NCI-H2081 (cell line): ENCODE data around the gene DYNC1H1.

Experiments used
- DNase-seq, 2 experiments: peaks; one replicate each; lab custom pipeline; 2025; lab: John Stamatoyannopoulos, UW

DYNC1H1 gene

DNA sequence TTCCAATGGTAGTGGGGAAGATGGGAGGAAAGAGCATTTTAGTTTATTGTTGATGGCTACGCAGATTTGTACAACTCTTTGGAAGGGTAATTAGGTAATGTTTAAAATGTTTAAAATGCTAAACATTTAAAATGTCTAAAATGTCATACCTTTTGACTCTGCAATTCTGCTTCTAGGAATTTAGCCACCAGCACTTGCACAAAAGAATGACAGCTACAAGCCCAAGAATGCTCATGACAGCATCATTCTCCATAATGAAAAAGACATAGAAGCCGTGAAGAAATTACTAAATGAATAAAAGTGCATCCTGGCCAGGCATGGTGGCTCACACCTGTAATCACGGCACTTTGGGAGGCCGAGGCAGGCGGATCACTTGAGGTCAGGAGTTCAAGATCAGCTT lies 19.9 kb upstream of the DYNC1H1 start:
- no peak for DNase-seq

DNA sequence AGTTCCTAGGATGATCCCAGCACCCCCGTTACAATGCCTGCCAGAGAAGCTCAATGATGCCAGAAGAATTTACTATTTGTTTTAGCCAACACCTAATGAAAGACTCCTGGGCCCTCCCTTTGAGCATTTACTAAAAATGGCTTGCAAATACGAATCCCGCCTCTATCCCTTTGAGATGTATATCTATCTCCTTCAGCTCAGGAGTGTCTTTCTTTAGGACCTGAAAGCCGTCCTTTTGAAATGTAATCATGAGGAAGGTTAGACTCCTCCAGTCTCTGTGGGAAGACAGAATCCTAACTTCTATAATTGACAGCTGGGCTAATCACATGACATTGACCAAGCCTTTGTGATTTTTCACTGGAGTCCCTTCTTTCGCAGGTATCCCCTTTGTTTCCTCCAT lies 19.2 kb upstream of the DYNC1H1 start:
- no peak for DNase-seq

DNA sequence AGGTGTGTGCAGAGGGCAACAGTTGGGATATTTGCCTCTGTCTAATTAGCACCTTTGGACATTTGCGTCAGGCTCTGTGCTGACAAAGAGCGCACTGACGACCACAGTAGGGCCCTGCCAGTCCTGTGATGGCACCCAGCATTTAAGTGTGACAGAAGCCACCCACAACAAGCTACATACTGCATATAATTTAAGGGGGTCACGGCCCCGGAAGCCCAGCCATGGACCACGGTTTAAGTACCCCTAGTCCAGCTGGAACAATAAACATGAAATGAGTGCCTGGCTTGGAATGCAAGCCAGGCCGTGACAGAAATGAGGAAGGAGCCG lies 16.8 kb upstream of the DYNC1H1 start:
- DNase-seq, result peak in 1 of 2 experiments; percentile 52

DNA sequence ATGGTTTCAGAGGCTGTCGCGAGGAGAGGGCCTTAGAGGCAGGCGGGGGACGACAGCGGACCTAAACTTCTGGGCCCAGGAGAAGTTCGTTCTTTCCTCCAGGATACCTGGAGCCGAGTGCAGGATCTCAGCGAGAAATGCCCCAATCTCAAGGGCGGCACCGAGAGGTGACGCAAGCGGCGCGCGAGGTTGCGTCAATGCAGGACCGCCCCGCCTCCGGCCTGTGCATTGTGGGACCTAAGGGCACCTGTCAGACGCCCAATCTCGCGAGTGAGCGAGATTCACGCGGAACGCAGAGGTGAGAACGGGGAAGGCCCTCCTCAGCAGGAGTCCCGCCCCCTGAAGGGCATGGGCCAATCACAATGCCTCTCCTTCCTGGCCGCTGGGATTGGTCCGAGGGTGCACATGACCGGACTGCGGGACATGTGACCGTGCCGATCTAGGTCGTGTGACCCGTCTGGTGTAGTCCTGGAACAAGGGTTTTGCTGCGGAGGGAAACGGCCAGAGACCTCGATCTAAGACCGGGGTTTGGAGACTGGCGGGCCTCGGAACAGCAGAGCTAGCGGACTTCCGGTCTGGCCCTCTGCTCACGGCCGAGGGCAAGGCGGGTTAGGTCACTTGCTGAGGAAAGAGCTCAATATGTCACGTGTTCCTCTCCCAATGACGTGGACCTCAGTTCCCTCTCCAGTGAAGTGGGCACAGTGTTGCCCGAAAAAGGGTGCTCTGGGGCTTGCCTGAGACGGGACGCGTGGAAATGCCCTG lies 16.3 kb upstream of the DYNC1H1 start:
- DNase-seq, result peak; percentile 100

DNA sequence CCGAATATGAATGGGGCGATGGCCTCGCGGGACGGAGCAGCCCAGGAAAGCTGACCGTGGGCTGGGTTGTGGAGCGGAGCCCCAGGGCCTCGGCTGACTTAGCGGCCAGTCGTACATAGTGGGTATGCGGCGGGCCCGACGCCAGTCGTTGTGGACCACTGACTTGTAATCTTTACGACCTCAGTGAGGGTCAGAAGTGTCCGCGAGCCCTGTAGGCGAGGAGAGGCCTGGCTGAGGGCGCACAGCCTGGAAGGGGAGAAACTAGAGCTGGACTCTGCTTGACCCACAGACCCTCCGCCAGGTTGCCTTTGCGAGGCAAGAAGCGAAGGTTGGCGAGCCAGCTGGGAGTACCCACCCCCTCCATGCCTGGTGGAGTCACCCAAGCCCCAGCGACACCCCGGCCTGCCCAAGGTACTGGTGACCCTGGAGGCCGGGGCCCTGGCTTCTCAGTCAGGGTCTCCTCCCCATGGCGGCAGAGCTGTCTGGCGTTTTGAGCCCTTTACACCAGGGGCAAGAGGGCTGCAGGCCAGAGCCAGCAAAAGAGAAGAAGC lies 15.6 kb upstream of the DYNC1H1 start:
- DNase-seq, result no peak

DNA sequence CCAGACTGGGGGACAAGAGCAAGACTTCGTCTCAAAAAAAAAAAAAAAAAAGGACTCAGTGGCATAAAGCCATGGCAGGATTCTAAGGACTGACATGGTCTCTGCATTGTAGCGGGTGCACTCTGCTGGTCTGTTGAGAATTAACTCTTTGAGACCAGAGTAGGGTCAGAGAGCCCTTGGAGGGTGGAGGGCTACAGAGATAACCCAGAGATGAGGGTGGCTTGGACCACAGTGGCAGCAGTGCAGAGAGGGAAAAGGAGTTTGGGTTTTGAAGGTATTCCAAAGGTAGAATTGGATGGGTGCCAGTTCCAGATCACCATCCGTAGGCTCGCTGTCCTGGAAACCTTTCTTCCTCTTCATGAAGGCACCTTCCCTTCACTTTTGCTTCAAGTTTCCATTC lies 14.3 kb upstream of the DYNC1H1 start:
- DNase-seq, result no peak

DNA sequence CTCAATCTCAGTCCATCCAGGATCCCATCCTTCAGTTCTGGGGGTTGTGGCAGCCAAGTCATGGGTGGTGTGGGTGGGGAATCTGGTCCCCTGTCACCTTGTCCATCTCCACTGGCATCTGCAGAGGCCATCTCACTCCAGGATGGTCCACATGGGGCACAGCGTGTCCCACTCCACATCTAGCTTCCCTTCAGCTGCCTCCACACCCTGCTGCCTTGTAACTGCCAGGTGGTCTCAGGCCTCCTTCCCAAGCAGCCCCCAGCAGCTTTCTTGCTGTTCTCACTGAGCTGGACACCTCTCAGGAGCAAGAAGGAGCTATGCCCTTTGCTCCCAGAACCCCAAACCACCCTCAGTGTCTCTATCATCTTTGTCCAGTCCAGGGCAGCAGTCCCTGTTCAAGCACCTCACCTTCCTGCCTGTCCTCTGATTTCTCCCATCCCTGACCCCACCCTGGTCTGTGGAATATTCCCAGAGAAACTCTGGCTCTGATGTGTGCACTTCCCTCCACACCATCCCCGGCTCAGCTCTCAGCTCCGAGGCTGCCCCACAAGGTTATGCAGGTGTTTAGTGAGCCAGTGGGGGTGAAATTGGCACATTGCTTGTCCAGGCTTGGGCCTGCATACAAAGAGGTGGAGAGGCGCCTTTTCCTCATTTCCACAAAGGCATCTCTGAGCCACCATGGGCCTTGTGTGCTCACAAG lies 13.7 kb upstream of the DYNC1H1 start:
- no peak for DNase-seq

DNA sequence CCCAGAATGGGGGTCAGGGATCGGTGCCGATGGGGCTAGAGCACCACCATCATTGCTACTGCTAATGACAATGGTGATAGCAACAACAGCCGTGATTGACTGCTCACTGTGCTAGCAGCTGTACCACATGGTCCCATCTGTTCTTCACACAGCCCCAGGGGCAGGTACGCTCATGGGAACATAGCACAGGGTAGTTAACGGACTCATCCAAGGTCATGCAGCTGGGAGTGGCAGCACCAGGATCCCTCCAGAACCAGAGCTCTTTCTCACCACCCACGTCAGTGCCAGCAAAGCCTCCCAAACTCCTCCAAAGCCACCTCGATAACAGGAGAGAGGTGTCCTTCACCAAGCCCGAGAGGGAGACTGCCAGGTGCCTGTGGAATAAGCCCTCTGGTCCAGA lies 11.2 kb upstream of the DYNC1H1 start:
- DNase-seq, result no peak

DNA sequence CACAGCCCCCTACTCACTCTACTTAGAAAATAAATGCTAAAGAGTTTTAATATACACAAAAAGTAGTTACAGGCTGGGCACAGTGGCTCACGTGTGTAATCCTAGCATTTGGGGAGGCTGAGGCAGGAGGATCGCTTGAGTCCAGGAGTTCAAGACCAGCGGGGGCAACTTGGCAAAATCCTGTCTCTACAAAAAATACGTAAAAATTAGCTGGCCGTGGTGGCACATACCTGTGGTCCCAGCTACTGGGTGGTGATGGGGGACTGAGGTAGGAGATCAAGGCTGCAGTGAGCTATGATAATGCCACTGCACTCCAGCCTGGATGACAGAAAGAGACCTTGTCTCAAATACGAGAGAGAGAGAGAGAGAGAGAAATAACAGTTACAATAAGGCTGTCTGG lies 9.9 kb upstream of the DYNC1H1 start:
- DNase-seq, result no peak

DNA sequence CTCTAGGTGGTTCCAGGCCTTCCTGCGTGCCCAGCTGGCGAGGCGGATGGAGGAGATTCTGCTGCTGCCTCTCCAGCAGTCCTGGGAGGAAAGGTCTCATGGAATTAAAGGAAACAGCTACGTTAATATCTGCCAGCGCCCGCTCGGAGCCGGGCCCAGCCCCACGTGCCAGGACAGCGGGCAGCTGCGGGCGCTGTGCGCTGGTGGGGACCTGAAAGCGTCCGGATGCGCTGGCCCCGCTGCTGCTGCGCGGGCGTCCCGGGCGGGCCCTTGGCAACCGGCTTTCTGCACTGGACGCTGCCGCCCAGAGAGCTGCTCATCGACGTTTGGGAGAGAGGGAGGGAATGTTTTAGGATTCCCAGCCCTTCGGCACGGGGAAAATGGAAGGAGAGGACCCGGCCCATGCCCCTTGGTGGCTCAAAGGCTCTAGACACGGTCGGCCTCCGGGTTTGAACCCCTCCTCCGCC lies 8.6 kb upstream of the DYNC1H1 start:
- no peak for DNase-seq

DNA sequence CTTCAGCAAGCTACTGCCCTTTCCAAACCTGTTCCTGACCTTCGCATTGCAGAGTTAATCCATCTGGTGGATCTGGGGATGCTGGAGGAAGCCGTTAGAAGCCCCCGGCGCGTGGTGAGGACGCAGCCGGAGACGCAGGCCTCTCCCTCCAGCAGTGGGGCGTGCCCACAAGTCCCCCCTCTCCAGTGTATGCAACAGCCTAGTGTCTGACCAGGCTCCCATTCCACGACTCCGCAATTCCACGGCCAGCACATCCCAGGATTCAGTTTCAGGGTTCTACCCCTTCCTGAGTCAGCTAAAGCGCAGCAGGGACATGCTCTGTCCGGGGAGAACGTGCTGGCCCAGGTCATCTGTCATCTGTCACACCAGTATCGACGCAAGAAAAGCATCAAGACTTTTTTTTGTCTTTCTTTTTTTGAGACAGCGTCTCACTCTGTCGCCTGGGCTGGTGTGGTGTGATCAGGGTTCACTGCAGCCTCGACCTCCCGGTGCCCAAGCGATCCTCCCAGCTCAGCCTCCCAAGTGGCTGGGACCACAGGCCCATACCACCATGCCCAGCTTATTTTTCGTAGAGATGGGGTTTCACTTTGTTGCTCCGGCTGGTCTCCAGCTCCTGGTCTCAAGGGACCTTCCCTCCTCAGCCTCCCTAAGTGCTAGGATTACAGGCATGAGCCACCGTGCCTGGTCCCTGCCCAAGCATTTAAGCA lies 8.0 kb upstream of the DYNC1H1 start:
- no peak for DNase-seq

DNA sequence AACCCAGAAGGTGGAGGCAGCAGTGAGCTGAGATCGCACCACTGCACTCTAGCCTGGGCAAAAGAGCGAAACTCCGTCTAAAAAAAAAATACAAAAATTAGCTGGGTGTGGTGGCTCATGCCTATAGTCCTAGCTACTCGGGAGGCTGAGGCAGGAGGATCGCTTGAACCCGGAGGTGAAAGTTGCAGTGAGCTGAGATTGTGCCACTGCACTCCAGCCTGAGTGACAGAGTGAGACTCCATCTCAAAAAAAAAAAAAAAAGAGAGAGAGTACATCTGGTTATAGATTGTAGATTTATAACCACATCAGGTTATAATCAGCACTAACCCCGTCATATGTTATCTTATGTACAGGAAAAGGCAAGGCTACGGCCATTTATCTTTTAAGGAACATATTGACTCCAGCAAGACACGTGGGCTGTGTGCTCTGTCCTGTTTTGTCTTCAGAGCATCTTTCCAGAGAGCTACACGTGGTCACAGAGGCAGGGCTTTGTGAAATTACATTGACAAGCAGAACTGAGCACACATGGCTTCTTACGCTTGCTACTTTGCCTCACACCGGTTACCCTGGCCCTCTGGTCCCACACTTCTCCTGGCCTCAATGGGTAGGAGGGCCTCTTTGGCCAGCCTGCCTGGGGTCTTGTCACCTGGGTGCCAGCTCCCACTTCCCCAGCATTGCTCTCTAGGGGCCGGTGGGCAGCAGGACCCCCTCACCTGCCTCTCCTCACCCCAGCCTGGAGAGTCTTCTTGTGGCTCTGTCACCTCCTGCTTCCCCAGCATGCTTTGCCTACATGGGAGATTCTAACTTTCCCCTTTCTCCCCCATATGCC lies 6.8 kb upstream of the DYNC1H1 start:
- no peak for DNase-seq

DNA sequence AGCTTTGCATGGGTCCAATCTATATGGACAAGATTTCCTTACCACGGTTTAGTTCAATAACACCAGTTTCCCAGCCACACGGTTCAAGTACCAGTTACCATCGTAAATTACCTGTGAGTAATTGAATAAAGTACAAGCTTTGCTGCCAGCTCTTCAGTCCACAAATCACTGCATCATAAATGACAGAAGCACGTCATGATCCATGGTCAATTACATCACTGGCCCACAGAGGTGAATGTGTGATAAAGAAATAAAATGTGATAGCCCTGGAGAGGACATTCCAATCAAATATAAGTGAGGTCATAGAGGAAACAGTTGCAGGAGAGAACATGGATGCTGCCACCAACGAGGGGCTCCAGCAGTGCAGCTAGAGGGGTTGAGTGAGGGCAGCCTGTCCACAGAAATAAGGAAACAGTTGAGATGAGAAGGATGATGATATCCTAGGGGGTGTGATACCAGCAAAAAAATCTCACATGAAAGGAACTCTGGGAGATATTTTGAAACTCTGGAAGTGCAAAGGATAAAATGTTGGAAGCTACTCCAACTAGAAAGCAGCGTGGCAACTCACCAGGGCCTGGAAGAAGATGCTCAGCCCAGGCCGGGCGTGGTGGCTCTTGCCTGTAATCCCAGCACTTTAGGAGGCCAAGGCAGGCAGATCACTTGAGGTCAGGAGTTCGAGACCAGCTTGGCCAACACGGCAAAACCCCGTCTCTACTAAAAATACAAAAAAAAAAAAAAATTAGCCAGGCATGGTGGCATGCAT lies 5.8 kb upstream of the DYNC1H1 start:
- DNase-seq, result no peak

DNA sequence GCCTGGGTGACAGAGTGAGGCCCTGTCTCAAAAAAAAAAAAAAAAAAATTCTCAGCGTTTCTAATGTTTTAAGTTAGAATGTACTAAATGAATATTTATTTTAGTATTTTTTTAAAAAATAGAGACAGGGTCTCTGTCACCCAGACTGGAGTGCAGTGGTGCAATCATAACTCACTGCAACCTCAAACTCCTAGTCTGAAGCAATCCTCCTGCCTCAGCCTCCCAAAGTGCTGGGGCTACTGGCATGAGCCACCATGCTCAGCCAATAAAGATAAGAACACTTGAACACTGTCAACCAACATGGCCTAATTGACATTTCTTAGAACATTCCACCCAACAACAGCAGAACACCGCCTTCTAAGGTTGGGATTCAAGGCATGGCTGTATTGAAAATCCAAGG lies 5.1 kb upstream of the DYNC1H1 start:
- no peak for DNase-seq

DNA sequence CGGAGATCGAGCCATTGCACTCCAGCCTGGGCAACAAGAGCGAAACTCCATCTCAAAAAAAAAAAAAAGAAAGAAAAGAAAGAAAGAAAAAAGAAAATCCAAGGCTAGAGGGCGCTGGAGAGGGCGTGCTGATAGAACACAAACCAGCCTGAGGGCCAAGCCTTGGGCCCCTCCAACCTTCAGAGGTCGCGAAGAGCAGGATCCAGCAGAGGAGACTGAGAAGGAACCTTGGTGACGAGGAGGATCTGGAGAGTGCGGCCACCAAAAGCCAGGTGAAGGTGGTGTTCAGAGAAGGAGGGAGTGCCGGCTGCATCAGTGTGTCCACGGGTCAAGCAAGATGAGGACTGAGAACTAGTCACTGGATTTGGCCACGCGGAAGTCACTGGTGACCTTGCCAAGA lies 4.1 kb upstream of the DYNC1H1 start:
- peak; percentile 28 to 37 for DNase-seq

DNA sequence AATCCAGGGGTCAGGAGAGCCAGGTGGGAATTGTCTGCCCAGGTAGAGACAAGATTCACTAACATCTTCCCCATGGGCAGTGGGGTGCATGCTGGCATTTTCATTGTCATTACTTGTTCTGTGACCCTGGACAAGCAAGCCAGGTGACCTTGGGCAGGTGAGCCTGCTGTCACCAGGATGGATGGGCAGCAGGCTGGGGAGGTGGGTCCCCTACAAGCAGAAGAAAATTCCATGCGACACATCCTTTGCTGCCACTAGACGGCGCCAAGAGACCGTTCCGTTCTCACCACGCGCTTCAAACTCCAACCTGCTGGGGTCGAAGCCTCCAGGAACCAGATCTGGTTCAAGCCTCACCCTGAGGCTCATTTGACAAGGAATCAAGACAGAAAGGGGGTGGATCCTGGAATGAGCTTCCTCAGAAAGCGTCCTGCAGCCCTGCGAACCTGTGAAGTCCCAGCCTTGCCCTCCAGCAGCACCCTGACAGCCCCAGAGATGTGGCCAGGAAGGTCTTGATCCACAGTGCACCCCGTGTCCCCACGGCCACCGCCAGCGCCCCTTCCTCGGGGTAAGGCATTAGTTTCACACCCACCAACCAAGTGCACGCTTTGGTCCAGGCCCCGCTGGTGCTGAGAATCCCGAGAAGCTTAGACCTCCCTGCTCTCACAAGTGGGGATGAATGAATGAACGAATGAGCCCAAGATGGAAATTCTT lies 3.2 kb upstream of the DYNC1H1 start:
- peak; percentile 85 to 87 for DNase-seq

DNA sequence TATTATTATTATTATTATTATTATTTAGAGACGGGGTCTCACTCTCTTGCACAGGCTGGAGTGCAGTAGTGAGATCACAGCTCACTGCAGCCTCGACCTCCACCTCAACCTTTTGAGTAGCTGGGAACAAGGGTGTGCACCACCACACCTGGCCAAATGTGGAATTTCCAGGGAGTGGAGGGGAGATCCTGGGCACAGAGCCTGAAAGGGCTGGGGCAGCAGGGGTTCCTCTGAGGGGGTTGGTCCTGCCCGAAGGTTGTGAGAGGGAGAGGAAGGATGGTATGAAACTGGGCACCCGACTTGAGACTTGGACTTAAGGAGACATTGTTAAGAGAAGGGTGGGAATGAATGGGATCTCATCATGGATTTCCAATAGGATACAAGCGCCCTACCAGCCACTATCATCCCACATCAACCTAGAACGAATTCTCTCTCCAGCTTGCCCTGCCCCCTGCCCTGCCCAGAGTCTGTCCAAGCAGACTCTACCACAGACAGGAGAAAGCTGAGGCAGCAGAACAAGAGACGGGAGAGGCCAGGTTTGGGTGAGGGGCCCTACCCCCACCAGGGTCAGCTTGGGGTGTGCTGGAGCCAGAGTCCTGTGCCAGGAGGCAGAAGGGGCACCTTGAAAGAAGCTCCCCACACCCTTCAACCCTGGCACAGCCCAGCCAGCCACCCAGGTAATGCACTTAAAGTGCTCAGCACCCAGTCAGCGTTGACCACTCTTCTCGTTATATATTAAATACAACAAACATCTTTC lies 2.4 kb upstream of the DYNC1H1 start:
- no peak for DNase-seq

DNA sequence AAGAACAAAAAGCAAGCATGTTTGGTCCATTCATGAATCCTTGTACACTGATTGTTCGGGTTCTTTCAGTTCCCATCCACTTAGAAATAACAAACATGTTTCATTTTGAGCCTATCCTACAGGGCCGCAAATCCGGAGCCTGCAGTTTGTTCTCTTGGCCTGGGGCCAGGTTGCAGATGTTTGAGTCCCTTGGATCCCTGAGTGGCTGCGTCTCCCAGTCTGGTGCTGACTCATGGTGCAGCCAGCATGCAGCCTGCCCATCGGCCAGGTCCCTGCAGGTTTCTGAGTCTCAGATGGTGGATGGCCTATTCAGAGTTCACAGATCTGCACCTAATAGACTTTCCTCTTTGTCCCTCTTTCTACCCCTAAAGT lies 1.9 kb upstream of the DYNC1H1 start:
- peak; percentile 78 to 91 for DNase-seq

DNA sequence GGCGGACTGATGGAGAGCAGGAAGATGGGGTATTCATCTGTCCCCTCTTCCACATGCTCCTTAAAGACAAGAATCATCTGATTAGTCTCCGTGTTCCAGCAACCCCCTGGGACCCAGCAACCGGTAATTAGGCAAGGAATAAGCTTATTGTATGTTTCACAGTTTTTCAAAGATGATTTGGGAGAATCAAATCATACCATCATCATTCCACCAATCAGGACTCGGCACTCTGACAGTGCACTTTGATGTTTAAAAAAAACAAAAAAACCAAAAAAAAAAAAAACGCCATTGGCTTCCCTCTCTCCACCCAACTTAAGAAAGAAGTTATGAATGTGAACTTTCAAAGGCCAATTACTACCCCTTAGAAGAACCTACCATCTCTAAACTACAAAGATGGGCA lies 1.3 kb upstream of the DYNC1H1 start:
- no peak for DNase-seq
